Mucosa of descending colon (tissue), 3 donors: ENCODE data around the gene CAPS2. TPM values are rescaled to one million over a fixed set of nuclear protein-coding genes. Genes with fewer than 3 reads are reported as not detected.

ENCODE experiments used
- ATAC-seq: fragments of 200-7000 bp; cut with Tn5 transposase; one replicate; pipeline ENCODE4 v1.9.1; 2020; ENCODE audit warnings: mild to moderate bottlenecking, moderate library complexity
- DNase-seq, 3 donors: peaks; one replicate each; pipeline ENCODE4 v3.0.0-alpha.2; 2020
- H3K36me3 ChIP-seq: fragments of 200-600 bp; one replicate; pipeline ENCODE4 v1.8.0; 2021; ENCODE audit warnings: low read depth, mild to moderate bottlenecking
- H3K4me1 ChIP-seq: fragments of 200-600 bp; one replicate; pipeline ENCODE4 v1.8.0; 2021; ENCODE audit warnings: low read depth, mild to moderate bottlenecking
- H3K4me3 ChIP-seq: fragments of 200-600 bp; one replicate; pipeline ENCODE4 v1.8.0; 2021; ENCODE audit warnings: mild to moderate bottlenecking
- H3K9me3 ChIP-seq: fragments of 200-600 bp; one replicate; pipeline ENCODE4 v1.8.0; 2021; ENCODE audit warnings: mild to moderate bottlenecking
- CTCF ChIP-seq: fragments of 200-600 bp; IDR thresholded peaks from one replicate; pipeline ENCODE4 v1.8.0; 2022; ENCODE audit warnings: antibody characterized with exemption, mild to moderate bottlenecking
- intact Hi-C, 2 donors: fragments of 100-400 bp; cut with DNase I in 1 of 2; cut with micrococcal nuclease in 1 of 2; formaldehyde crosslinking; loops; one replicate each; pipeline versions ENCODE4 v1.11.0 to v1.11.1; 2022; cut with DNase I, micrococcal nuclease
- total RNA-seq, 3 donors: library from RNA; stranded (reverse); fragmentation: NEBNext Ultra II Directional in 2 of 3; extraction: Animal tissue kit (Norgen Biotek cat#: 25700) in 2 of 3; gene quantifications; one replicate each; pipeline versions ENCODE4 v1.2.1 to v1.2.4, GENCODE V29; 2021 to 2023
- donor health status: DM: no; HTN: no; CAD: no; lungs with moderate emphysema.
- donor health status: DM: no; HTN: no; CAD: no.
- donor health status: DM: no; HTN: yes; CAD: no.

Gene CAPS2
- total RNA-seq, 3 donors from 2014 or later = 5.9 to 11.3 (median 7.1) TPM

GRCh38 chr12:75323663-75324062 lies 6.5 kb downstream of the CAPS2 start:
- no peak for DNase-seq
- Histone ChIP-seq H3K4me1 (no peaks in the 10 kb centered on the region), H3K9me3 (no peaks in the 10 kb centered on the region), H3K4me3 (no peak overlapping the region), H3K36me3 (no peaks in the 10 kb centered on the region)
- intact Hi-C loops = no loop called here
- no peak for TF ChIP-seq CTCF
- no peak for ATAC-seq

- Histone ChIP-seq H3K9me3 (no peaks in the 10 kb centered on the region), H3K36me3 (no peaks in the 10 kb centered on the region), H3K4me3 (no peak overlapping the region), H3K4me1 (no peaks in the 10 kb centered on the region)
- no peak for TF ChIP-seq CTCF
- no peak for ATAC-seq
- no peak for DNase-seq
- intact Hi-C loops = no loop called here
These were observed 7.7 kb downstream of the CAPS2 start for GRCh38 chr12:75322464-75322863.

GRCh38 chr12:75317784-75318183 lies 12.3 kb downstream of the CAPS2 start:
- Histone ChIP-seq H3K4me1 (no peaks in the 10 kb centered on the region), H3K4me3 (no peak overlapping the region), H3K9me3 (no peaks in the 10 kb centered on the region), H3K36me3 (no peaks in the 10 kb centered on the region)
- no peak for DNase-seq
- ATAC-seq = no peak
- no peak for TF ChIP-seq CTCF
- intact Hi-C loops = no loop called here

DNA sequence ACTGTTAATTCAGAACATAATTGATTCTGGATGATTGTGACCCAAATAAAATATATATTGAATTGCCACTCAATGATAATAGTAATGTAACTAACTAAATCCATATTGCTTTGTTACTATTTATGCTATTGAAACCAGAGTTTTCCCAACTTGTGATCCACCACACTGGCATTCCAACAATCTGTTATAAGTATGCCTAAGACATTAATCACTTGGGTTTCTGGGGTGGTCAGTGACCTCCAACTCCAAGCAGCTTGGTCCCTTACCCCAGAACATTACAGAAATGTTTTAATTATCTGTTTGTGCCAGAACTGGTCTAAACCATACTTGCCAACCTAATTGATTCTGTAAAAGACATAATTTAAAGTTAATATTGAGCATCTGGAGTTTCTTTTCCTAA lies 14.6 kb downstream of the CAPS2 start:
- TF ChIP-seq CTCF = no peak
- intact Hi-C loops = no loop called here
- Histone ChIP-seq H3K4me3 (no peak overlapping the region), H3K36me3 (no peaks in the 10 kb centered on the region), H3K9me3 (no peaks in the 10 kb centered on the region), H3K4me1 (no peaks in the 10 kb centered on the region)
- no peak for ATAC-seq
- DNase-seq = no peak

DNA sequence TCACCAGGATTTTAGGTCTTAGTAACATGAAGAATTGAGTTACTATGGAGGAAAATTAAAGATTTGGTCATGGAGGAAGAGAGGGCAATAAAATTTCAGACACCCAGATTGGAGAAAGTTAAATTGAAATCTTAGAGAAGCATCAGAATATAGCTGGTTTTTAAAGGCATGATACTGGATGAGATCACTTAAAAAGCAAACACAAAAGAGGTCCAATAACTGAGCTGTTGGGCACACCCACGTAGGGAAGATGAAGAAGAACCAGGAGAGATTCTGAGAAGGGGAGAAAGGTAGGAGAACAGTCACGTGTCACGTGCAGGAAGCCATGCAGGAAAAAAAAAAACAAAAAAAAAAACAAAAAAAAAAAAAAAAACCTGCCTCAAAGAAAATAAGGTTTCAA lies 18.8 kb downstream of the CAPS2 start:
- Histone ChIP-seq H3K4me1 (no peaks in the 10 kb centered on the region), H3K4me3 (no peak overlapping the region), H3K36me3 (no peaks in the 10 kb centered on the region), H3K9me3 (no peaks in the 10 kb centered on the region)
- TF ChIP-seq CTCF = no peak
- no peak for DNase-seq
- ATAC-seq = no peak
- intact Hi-C loops = no loop called here

GRCh38 chr12:75308279-75308678 lies 21.8 kb downstream of the CAPS2 start:
- no peak for ATAC-seq
- TF ChIP-seq CTCF = no peak
- Histone ChIP-seq H3K36me3 (no peaks in the 10 kb centered on the region), H3K4me3 (no peak overlapping the region), H3K4me1 (no peaks in the 10 kb centered on the region), H3K9me3 (no peaks in the 10 kb centered on the region)
- DNase-seq = no peak
- intact Hi-C loops = no loop called here
